Adrenal gland (tissue), 12 donors: ENCODE measurements around the gene WFDC8. TPM values are rescaled to one million over a fixed set of nuclear protein-coding genes. Genes with fewer than 3 reads are reported as not detected.

Experiments
- DNase-seq, 7 donors: peaks; one replicate each; pipeline ENCODE4 v3.0.0-alpha.2; 2019 to 2020
- H3K27ac ChIP-seq, 5 donors: fragments of 200-600 bp; sonication (generic) in 4 of 5; 1 replicate in 3 of 5; 2 replicates in 2 of 5; pipeline versions ENCODE4 v1.5.1 to v1.8.0; 2016 to 2020; ENCODE audit warnings: mild to moderate bottlenecking in 1 of 5
- H3K27me3 ChIP-seq: fragments of 200-600 bp; 2 replicates; pipeline ENCODE4 v1.8.0; 2021
- H3K36me3 ChIP-seq, 2 donors: fragments of 200-600 bp; replicated peaks in 1 of 2; 1 replicate in 1 of 2; 2 replicates in 1 of 2; pipeline versions ENCODE4 v1.5.1 to v1.8.0; 2018 to 2022
- H3K4me1 ChIP-seq, 2 donors: fragments of 200-600 bp; replicated peaks in 1 of 2; 1 replicate in 1 of 2; 2 replicates in 1 of 2; pipeline versions ENCODE4 v1.5.1 to v1.8.0; 2018 to 2021
- H3K4me3 ChIP-seq, 4 donors: fragments of 200-600 bp; sonication (generic) in 3 of 4; one replicate each; pipeline ENCODE4 v1.5.1; 2016 to 2018
- H3K9me3 ChIP-seq, 3 donors: fragments of 200-600 bp; sonication (generic) in 1 of 3; replicated peaks in 1 of 3; 1 replicate in 2 of 3; 2 replicates in 1 of 3; pipeline versions ENCODE4 v1.5.1 to v1.8.0; 2016 to 2021
- POLR2A ChIP-seq, 2 donors: fragments of 450-650 bp; IDR thresholded peaks; one replicate each; pipeline ENCODE4 v1.6.1; 2017; ENCODE audit warnings: antibody characterized with exemption in 2 of 2, mild to moderate bottlenecking in 2 of 2, moderate library complexity in 1 of 2
- WGBS, 4 donors: extraction: QIAGEN DNeasy Blood & Tissue Kit in 2 of 4; methylation state at CpG; one replicate each; pipeline versions ENCODE4 v1.1.5 to v1.1.7; 2013 to 2017; 5-methylcytosine and 5-hydroxymethylcytosine counted together
- intact Hi-C, 2 donors: fragments of 100-400 bp; cut with DNase I; formaldehyde crosslinking; loops; one replicate each; pipeline versions ENCODE4 v1.14.1 to v1.15.0; 2022 to 2023
- polyA plus RNA-seq, 3 donors: library from polyadenylated mRNA; stranded (reverse); fragments of 200-250 nt in 2 of 3; fragments of 350-450 nt in 1 of 3; fragmentation: Illumina TruSeq in 1 of 3; extraction: RNeasy Lipid Tissue Mini Kit (QIAGEN cat#74804) in 1 of 3; gene quantifications; one replicate each; pipeline ENCODE4 v1.2.3, GENCODE V29; 2013 to 2014
- total RNA-seq, 9 donors: library from RNA; depleted of rRNA in 4 of 9; stranded (reverse); fragments of >200 nt in 4 of 9; fragments of 120-200 nt in 1 of 9; fragmentation: NEBNext Ultra II Directional in 1 of 9; extraction: Animal tissue kit (Norgen Biotek cat#: 25700) in 1 of 9; gene quantifications; one replicate each; pipeline versions ENCODE4 v1.1.0 to v1.2.4, GENCODE V29; 2013 to 2023
- TF ChIP-seq, protein P1 (sequence below), 6 experiments: fragments of 450-650 bp in 4 of 6; fragments of 200-600 bp in 2 of 6; sonication (generic) in 1 of 6; IDR thresholded peaks; 1 replicate in 5 of 6; 2 replicates in 1 of 6; pipeline versions ENCODE4 v1.5.1 to v1.8.0; 2016 to 2021; ENCODE audit warnings: antibody characterized with exemption in 6 of 6, mild to moderate bottlenecking in 2 of 6, moderate library complexity in 1 of 6
- donor health status: healthy with polysubstance abuse.
- donor health status: Bipolar disorder and iron deficiency.
- donor health status: DM: yes; HTN: yes; CAD: no.
- donor health status: DM: no; HTN: no; CAD: no.
- donor health status: DM: no; HTN: no; CAD: no.
- donor health status: DM: yes; HTN: yes; CAD: no.

Gene WFDC8
- total and polyA plus RNA-seq, 12 donors: not detected

DNA sequence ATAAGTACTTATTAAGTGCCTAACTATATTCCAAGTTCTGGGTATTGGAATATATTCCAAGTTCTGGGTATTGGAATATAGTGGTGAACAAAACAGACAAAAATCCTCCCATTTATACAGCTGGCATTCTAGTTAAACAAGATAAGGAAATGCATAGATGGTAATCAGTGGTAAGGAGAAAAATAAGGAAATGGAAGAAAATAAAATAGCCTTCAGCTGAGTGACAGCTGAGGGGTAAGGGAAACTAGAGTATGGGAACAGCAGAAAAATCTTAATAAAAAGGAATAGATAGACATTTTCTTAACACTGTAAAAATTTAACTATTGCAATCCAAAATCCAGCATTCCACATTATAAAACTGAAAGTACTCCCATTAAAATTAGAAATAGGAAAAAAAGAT lies 33.2 kb upstream of the WFDC8 start:
- H3K4me3 ChIP-seq: no peak overlapping the region
- H3K27ac ChIP-seq: no peak overlapping the region
- TF ChIP-seq, protein P1, sequence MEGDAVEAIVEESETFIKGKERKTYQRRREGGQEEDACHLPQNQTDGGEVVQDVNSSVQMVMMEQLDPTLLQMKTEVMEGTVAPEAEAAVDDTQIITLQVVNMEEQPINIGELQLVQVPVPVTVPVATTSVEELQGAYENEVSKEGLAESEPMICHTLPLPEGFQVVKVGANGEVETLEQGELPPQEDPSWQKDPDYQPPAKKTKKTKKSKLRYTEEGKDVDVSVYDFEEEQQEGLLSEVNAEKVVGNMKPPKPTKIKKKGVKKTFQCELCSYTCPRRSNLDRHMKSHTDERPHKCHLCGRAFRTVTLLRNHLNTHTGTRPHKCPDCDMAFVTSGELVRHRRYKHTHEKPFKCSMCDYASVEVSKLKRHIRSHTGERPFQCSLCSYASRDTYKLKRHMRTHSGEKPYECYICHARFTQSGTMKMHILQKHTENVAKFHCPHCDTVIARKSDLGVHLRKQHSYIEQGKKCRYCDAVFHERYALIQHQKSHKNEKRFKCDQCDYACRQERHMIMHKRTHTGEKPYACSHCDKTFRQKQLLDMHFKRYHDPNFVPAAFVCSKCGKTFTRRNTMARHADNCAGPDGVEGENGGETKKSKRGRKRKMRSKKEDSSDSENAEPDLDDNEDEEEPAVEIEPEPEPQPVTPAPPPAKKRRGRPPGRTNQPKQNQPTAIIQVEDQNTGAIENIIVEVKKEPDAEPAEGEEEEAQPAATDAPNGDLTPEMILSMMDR (IDR thresholded peaks at IDR 0.05): no peak
- no peak for TF ChIP-seq POLR2A (IDR thresholded peaks at IDR 0.05)
- H3K9me3 ChIP-seq: no peaks in the 10 kb centered on the region
- intact Hi-C loops: no loop called here
- no peak for DNase-seq
- H3K27me3 ChIP-seq: no peaks in the 10 kb centered on the region
- no peaks in the 10 kb centered on the region for H3K36me3 ChIP-seq
- no peaks in the 10 kb centered on the region for H3K4me1 ChIP-seq

DNA sequence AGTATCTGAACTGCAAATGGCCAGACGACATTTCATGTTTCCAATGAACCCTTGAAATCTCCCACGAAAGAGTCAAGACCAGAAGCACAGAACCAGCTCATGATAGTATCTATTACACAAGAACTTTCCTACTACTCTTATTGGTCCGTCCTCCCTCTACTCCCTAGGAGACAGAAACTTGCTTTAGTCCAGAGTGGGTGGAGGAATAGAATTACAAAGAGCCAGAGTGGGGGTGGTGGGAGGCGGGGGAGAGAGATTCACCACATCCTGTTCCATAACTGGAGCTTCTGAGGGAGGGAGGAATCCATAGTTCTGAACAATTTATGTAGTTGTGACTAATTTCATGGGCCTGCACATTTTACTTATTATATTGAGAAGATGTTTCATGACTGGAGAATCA lies 32.0 kb upstream of the WFDC8 start:
- no peaks in the 10 kb centered on the region for H3K4me1 ChIP-seq
- intact Hi-C loops: no loop called here
- H3K9me3 ChIP-seq: no peaks in the 10 kb centered on the region
- 49 to 58% (median 55%) methylated on average over 4 of the region's 4 CpGs for WGBS, 4 donors
- H3K36me3 ChIP-seq: no peaks in the 10 kb centered on the region
- TF ChIP-seq, protein P1 (IDR thresholded peaks at IDR 0.05): no peak
- no peak for TF ChIP-seq POLR2A (IDR thresholded peaks at IDR 0.05)
- H3K27me3 ChIP-seq: no peaks in the 10 kb centered on the region
- no peak for DNase-seq
- no peak overlapping the region for H3K4me3 ChIP-seq
- H3K27ac ChIP-seq: no peak overlapping the region

DNA sequence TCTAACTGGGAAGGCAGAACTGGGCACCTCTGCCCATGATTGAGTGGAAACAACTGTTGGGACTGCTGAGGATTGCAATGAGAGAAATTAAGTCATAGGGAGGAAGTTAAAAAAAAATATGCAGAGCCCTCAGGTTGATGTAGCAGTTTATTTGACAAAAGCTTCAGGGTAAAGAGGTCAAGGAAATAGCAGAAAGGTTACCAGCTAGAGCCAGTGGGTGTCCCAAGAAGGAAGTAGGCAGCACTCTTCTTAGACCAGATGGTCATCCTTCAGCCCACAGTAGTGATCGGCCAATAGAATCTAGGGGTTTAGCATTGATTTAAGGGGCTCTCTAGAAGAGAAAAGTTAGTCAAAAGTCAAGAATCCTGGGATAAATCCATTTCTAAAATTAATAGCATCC lies 28.7 kb upstream of the WFDC8 start:
- DNase-seq: no peak
- WGBS, 4 donors: 64 to 84% (median 76%) methylated on average over 1 of the region's 1 CpG

DNA sequence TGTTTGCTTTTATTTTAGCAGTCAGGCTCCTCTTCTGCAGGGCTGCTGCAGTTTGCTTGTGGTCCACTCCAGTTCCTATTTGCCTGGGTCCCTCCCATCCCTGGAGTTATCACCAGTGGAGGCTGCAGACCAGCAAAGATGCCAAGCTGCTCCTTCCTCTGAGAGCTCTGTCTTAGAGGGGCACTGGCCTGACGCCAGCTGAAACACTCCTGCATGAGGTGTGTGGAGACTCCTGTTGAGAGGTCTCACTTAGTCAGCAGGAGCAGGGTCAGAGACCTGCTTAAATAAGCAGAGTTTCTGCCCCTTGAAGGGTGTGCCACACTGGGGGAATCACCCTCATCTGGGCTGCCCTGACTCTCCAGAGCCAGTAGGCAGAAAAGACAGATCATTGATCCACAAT lies 16.2 kb upstream of the WFDC8 start:
- H3K4me3 ChIP-seq: no peak overlapping the region
- no peaks in the 10 kb centered on the region for H3K9me3 ChIP-seq
- no peaks in the 10 kb centered on the region for H3K36me3 ChIP-seq
- H3K27me3 ChIP-seq: peaks cover 18% of the 10 kb centered on the region
- H3K4me1 ChIP-seq: no peaks in the 10 kb centered on the region
- DNase-seq: no peak
- WGBS, 4 donors: 13 to 50% (median 38%) methylated on average over 1 of the region's 1 CpG
- TF ChIP-seq POLR2A (IDR thresholded peaks at IDR 0.05): no peak
- TF ChIP-seq, protein P1 (IDR thresholded peaks at IDR 0.05): no peak
- no peak overlapping the region for H3K27ac ChIP-seq
- intact Hi-C loops: no loop called here

More for the DNA sequence above, 28.7 kb upstream of the WFDC8 start:
- Histone ChIP-seq H3K27me3 (no peaks in the 10 kb centered on the region), H3K9me3 (no peaks in the 10 kb centered on the region), H3K4me3 (no peak overlapping the region), H3K27ac (no peak overlapping the region), H3K4me1 (no peaks in the 10 kb centered on the region), H3K36me3 (no peaks in the 10 kb centered on the region)
- TF ChIP-seq POLR2A (IDR thresholded peaks at IDR 0.05): no peak
- TF ChIP-seq, protein P1 (IDR thresholded peaks at IDR 0.05): no peak
- intact Hi-C loops: no loop called here
